T-helper 1 cell treated with Interleukin-12 subunit alpha and Interleukin-12 subunit beta and Interleukin-4 antibody, amounts not matched to agents 30 μg/mL and 1 μg/mL, for 36 hours (primary cell): ENCODE results near the gene DDX10.

Experiments
- H3K27ac Mint-ChIP-seq: one replicate; pipeline ENCODE4 v1.8.0; 2021; ENCODE audit warnings: mild to moderate bottlenecking, mixed read lengths
- H3K27me3 Mint-ChIP-seq: one replicate; pipeline ENCODE4 v1.8.0; 2021; ENCODE audit warnings: low read depth, mixed read lengths
- H3K36me3 Mint-ChIP-seq: one replicate; pipeline ENCODE4 v1.8.0; 2021; ENCODE audit warnings: low read depth, mixed read lengths
- H3K4me1 Mint-ChIP-seq: one replicate; pipeline ENCODE4 v1.8.0; 2021; ENCODE audit warnings: low read depth, mixed read lengths
- H3K4me3 Mint-ChIP-seq: one replicate; pipeline ENCODE4 v1.8.0; 2021; ENCODE audit warnings: mild to moderate bottlenecking, moderate library complexity, mixed read lengths
- H3K9me3 Mint-ChIP-seq: one replicate; pipeline ENCODE4 v1.8.0; 2021; ENCODE audit warnings: mixed read lengths

The DDX10 gene

DNA sequence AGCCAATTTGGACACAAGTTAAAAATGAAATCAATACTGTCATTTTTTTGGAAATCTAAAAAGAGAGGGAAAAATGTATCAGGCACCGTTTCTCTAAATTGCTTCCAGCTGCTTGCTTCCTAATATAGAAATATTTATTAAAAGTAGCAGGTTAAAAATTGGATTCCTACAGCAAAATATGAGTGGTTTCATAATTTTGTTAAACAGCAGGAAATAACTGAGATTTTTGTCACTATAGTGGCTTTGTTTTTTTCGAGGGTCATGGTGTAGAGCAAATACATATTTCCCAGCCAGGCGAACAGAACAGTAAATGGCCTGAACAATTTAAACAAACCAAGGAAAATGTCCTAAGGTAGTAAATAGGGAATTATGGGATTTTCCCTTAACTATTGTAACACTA, 159.7 kb downstream of the DDX10 start:
- Mint-ChIP-seq H3K27me3 (no peaks in the 10 kb centered on the region), H3K9me3 (peaks cover 2% of the 10 kb centered on the region), H3K27ac (no peak overlapping the region), H3K4me1 (no peaks in the 10 kb centered on the region), H3K36me3 (peaks cover 1% of the 10 kb centered on the region), H3K4me3 (no peak overlapping the region)

DNA sequence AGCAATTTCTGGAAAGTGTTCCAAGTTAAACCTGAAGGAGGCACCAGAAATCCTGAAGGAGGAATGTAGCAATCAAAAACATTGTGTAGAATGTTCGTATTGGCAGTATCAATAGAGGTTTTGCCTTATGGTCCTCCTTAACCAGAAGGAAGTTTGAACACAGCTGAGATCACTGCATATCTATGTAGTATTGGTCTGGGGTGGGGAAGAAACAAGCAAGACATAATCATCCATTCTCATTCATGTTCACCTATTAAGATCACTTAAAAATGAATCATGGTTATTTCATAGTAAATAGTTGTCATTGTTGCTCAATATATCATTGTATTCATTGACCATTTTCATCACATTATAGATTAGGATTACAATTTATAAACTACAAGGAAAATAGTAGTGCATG, 160.5 kb downstream of the DDX10 start:
- Mint-ChIP-seq H3K4me3 (no peak overlapping the region), H3K9me3 (peaks cover 9% of the 10 kb centered on the region), H3K27me3 (no peaks in the 10 kb centered on the region), H3K4me1 (peaks cover 7% of the 10 kb centered on the region), H3K36me3 (peaks cover 2% of the 10 kb centered on the region), H3K27ac (no peak overlapping the region)

DNA sequence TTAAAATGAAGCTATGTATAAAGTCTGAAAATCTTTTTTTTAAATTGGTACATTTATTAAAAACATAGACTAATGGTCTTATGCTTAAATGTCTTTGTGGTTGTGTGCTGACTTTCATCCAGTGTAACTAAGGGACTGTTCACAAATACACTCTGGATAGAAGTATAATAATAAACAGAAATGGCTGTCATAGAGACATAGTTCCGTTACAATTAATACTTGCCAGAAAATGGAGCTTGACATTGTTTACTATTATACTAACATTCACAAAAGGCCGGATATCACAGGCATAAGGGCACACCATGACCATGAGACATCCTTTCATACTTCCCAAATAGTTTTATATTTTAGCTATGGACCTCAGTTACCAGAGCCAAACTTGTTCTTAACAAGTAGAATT, 161.3 kb downstream of the DDX10 start:
- no peak overlapping the region for H3K27ac Mint-ChIP-seq
- peaks cover 11% of the 10 kb centered on the region for H3K9me3 Mint-ChIP-seq
- peaks cover 9% of the 10 kb centered on the region for H3K4me1 Mint-ChIP-seq
- H3K4me3 Mint-ChIP-seq, result no peak overlapping the region
- peaks cover 2% of the 10 kb centered on the region for H3K36me3 Mint-ChIP-seq
- no peaks in the 10 kb centered on the region for H3K27me3 Mint-ChIP-seq

DNA sequence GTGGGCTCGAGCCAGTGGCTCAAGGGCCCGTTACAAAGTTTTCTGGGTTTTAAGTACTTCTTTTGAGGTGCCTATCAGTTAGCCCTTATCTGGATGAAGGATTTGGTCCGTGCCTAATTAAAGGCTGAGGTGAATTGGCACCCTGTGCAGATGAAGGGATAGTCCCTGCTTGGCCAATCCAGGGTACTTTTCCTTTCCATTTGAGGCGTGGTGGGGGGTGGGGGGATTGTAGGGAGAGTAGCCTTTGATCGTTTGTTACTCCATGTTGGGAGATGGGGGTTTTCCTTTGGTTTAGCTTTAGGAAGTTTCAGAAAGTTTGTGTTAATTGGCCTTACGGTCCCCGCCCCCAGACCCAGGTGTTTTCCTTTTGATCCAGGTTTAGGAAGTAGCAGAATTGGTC, 170.8 kb downstream of the DDX10 start:
- peaks cover 2% of the 10 kb centered on the region for H3K36me3 Mint-ChIP-seq
- no peaks in the 10 kb centered on the region for H3K9me3 Mint-ChIP-seq
- no peaks in the 10 kb centered on the region for H3K27me3 Mint-ChIP-seq
- no peak overlapping the region for H3K4me3 Mint-ChIP-seq
- peaks cover 10% of the 10 kb centered on the region for H3K4me1 Mint-ChIP-seq
- no peak overlapping the region for H3K27ac Mint-ChIP-seq

DNA sequence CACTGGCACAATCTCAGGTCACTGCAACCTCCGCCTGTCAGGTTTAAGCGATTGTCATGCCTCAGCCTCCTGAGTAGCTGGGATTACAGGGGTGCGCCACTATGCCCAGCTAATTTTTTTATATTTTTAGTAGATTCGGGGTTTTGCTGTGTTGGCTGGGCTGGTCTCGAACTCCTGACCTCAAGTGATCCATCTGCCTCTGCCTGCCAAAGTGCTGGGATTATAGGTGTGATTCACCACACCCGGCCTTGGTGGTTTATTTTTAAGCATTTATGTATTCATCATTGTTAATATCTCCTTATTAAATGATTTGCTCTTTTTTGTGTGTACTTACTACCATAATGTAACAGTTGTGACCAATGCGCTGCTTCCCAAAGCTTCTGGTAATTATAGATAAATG, 171.7 kb downstream of the DDX10 start:
- Mint-ChIP-seq H3K4me1 (peaks cover 18% of the 10 kb centered on the region), H3K27me3 (no peaks in the 10 kb centered on the region), H3K27ac (no peak overlapping the region), H3K9me3 (no peaks in the 10 kb centered on the region), H3K4me3 (no peak overlapping the region), H3K36me3 (peaks cover 4% of the 10 kb centered on the region)

DNA sequence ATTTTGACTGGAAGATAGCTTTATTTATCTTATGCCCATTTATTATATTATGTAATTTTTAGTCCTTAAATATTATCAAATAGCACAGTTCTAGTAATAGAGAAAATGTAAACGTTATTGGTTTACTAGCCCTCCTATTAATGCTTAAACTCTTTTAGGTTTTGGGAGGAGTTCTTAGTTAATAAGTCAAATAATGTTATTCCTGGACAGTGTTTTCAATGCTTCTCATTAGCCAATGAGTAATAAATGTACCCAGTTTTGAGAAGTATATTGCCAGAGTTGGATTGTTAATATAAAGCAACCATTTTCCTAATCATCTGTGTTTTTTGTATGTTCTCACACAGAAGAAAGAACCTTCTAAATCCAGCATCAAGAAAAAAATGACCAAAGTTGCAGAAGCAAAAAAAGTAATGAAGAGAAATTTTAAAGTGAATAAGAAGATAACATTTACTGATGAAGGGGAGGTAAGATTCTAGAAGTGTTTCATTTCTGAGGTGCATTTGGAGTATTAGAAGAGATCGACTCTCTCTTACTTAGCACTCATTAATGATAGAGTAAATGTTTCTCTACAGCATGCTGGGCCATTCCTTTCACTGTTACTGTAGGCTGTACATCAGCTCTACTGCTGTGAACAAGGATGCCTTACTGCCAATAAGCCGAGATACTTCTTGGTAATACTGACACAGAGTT, 173.4 kb downstream of the DDX10 start:
- Mint-ChIP-seq H3K4me3 (no peak overlapping the region), H3K9me3 (no peaks in the 10 kb centered on the region), H3K27ac (no peak overlapping the region), H3K4me1 (peaks cover 18% of the 10 kb centered on the region), H3K36me3 (peaks cover 4% of the 10 kb centered on the region), H3K27me3 (no peaks in the 10 kb centered on the region)

DNA sequence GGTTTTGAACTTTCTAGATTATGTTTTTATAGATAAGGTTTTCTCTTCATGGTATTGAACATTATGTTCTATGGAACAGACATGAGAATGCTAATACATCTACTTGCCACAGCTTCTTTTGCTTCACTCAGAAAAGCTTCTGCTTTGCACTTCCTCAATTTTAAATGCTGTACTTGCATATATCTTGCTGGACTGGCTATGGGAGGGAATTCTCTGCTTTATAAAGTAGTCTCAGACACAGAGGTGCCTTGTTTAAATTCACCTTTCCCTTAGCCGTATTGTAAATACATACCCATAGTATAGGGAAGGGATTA, 173.9 kb downstream of the DDX10 start:
- Mint-ChIP-seq H3K4me3 (no peak overlapping the region), H3K36me3 (peaks cover 4% of the 10 kb centered on the region), H3K27ac (no peak overlapping the region), H3K4me1 (peaks cover 16% of the 10 kb centered on the region), H3K9me3 (no peaks in the 10 kb centered on the region), H3K27me3 (no peaks in the 10 kb centered on the region)

DNA sequence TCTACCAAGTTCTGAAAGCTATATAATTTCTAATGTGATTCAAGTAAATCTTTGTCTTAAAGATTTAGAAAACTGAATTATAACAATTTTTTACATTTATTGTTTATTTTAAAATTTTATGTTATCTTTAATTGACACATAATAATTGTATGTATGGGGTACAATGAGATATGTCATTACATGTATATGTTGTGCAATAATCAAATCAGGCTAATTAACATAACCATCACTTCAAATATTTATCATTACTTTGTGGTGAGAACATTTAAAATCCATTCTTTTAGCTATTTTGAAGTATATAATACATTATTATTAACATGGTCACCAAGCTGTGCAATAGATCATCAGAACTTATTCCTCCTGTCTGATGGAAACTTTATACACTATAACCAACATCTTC, 181.1 kb downstream of the DDX10 start:
- peaks cover 2% of the 10 kb centered on the region for H3K36me3 Mint-ChIP-seq
- H3K27me3 Mint-ChIP-seq, result no peaks in the 10 kb centered on the region
- no peak overlapping the region for H3K27ac Mint-ChIP-seq
- H3K9me3 Mint-ChIP-seq, result no peaks in the 10 kb centered on the region
- peaks cover 5% of the 10 kb centered on the region for H3K4me1 Mint-ChIP-seq
- H3K4me3 Mint-ChIP-seq, result no peak overlapping the region

DNA sequence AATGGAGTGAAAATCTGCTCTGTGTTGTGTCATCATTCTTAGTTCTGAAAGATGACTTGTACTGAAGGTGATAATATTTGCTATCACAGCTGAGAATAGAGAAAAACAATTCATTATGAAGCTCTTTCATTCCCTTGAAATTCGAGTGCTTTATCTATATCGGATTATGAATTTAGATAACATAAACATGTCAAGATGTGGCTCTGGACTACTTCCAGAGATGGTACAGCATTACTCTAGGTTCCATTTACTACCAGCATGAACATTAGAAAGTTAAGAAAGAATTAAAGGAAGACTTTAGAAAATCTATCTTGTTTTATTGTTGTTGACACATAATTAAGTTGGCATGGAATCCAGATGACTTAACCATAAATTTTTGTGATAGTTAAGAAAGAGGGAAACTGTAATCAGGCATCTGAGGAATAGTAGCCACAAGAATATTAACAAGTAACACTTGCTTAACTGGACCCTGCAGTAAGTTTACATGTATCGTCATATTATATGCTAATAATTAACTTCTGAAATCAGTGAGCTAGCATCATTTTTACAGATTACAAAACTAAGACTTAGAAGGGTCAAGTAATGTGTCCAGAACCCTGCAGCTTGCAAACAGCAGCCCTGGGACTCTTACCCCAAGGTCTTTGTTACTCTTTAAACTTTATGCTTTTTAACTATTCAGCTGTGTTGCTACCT, 182.6 kb downstream of the DDX10 start:
- Mint-ChIP-seq H3K4me3 (no peak overlapping the region), H3K27me3 (no peaks in the 10 kb centered on the region), H3K4me1 (no peaks in the 10 kb centered on the region), H3K9me3 (no peaks in the 10 kb centered on the region), H3K36me3 (peaks cover 2% of the 10 kb centered on the region), H3K27ac (no peak overlapping the region)

DNA sequence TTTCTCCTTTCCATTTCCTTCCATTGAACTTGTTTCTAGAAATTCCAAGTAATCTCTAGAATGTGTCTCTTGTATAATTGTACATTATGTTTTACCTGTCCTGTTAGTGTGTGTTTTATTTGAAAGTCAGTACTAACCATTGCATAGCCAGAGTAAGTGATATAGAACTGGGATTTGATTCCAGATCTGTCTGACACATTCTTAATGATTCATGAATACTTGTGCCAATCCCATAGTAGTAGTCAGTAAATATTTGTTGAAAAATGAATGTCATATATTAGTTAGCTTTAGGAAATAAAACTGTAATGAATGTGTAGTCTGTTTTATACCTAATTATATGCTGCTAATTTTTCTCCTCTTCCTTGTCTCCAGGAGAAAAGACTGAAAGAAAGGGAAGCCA, 186.9 kb downstream of the DDX10 start:
- Mint-ChIP-seq H3K27me3 (no peaks in the 10 kb centered on the region), H3K27ac (no peak overlapping the region), H3K4me1 (peaks cover 20% of the 10 kb centered on the region)

DNA sequence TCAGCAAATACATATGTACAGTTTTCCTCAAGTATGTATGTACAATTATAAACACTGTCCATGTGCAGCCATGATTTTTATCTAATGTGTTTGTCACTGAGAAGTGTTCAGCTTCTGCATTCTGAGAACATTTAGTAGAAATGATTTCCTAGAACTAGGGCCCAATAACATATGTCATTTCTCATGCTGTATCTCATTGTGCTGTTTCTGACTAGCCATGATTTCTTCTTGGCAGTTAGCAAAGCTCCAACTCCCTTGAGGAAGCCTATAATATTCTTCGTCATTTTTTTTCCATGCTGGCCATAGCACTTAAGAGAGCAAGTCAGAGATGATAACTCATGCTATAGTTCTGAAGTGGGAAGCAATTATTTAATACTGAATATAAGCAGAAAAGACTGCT, 187.8 kb downstream of the DDX10 start:
- Mint-ChIP-seq H3K27ac (no peak overlapping the region), H3K9me3 (no peaks in the 10 kb centered on the region), H3K4me1 (peaks cover 20% of the 10 kb centered on the region), H3K4me3 (no peak overlapping the region), H3K36me3 (peaks cover 5% of the 10 kb centered on the region), H3K27me3 (no peaks in the 10 kb centered on the region)

More for the DNA sequence above, 186.9 kb downstream of the DDX10 start:
- no peaks in the 10 kb centered on the region for H3K9me3 Mint-ChIP-seq
- peaks cover 5% of the 10 kb centered on the region for H3K36me3 Mint-ChIP-seq
- no peak overlapping the region for H3K4me3 Mint-ChIP-seq

DNA sequence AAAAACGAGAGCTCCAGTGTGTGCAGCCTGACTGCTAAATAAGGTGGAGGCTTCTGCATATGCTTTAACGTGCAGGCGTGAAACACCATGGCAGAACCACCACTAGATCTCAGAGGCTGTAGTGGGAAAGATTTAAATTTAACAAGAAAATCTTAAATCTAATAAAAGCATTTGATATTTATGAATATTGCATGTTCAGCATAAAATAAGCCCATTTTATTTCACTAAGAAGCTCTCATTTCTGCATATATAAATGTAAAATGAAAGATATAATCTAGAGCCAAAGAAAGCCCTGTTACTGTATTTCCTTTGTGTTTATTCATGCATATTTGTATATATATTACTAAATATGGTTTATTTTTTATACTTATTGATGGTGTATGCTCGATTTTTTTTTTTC, 188.3 kb downstream of the DDX10 start:
- H3K9me3 Mint-ChIP-seq, result no peaks in the 10 kb centered on the region
- H3K4me1 Mint-ChIP-seq, result peaks cover 20% of the 10 kb centered on the region
- H3K27ac Mint-ChIP-seq, result no peak overlapping the region
- peaks cover 7% of the 10 kb centered on the region for H3K36me3 Mint-ChIP-seq
- no peak overlapping the region for H3K4me3 Mint-ChIP-seq
- no peaks in the 10 kb centered on the region for H3K27me3 Mint-ChIP-seq

DNA sequence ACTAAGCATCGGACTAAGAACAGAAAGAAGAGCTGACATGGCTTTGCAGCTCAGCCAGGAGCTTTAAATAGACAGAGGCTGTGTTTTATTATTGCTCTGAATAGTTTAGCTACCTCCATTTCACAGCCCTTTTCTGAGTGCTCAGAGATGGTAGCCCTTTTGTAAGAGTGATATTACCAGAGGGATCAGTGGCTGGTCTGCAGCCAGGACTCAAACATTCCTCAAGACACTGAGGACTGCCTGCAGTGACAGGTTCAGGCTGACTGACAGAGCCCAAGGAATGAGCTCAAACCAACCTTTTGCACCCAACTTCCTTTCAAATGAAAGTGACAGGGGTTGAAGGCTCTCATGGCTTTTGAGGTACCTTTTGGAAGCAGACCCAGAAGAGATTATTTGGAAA, 189.0 kb downstream of the DDX10 start:
- peak overlapping the region; percentile 85 for H3K27ac Mint-ChIP-seq
- H3K4me1 Mint-ChIP-seq, result peaks cover 20% of the 10 kb centered on the region
- peaks cover 10% of the 10 kb centered on the region for H3K36me3 Mint-ChIP-seq
- no peaks in the 10 kb centered on the region for H3K27me3 Mint-ChIP-seq
- peak overlapping the region; percentile 77 for H3K4me3 Mint-ChIP-seq
- H3K9me3 Mint-ChIP-seq, result no peaks in the 10 kb centered on the region

DNA sequence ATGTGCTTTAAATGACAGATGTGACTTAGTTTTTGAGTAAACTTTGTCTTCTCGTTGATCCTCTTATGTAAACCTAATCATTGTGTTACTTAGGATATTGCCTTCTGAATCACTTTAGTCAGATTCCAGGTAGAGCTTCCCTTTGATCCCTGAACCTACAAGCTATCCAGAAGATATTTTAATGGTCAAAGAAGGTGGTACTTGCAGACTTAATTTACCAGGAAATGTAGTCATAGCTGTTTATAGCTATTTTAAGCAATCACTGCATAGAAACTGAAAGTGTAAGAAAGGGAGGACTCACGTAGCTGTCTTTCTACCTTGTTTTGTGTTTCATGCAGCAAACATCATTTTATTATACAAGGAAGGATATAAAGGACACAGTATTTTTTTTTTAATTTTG, 189.5 kb downstream of the DDX10 start:
- peaks cover 11% of the 10 kb centered on the region for H3K36me3 Mint-ChIP-seq
- peak overlapping the region; percentile 85 for H3K27ac Mint-ChIP-seq
- H3K27me3 Mint-ChIP-seq, result no peaks in the 10 kb centered on the region
- H3K9me3 Mint-ChIP-seq, result no peaks in the 10 kb centered on the region
- peaks cover 20% of the 10 kb centered on the region for H3K4me1 Mint-ChIP-seq
- peak overlapping the region; percentile 77 for H3K4me3 Mint-ChIP-seq

DNA sequence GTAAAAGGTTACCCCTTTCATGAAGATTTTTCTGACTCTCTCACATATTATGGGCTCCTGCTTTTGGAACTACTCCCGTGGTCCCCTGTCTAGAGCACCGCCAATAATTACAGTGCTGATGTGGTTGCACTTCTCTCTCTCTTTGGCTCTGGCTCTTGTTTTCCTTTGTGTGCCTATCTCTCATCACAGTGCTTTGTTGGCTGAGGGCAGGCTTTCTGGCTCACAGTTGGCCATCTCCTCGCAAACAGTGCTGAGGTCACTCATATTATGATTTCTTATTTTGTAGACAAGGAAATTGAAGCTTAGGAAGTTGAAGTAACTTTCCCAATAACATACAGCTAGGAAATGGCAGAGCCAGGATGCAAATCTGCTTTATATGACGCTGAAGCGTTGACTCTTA, 192.5 kb downstream of the DDX10 start:
- Mint-ChIP-seq H3K36me3 (peaks cover 9% of the 10 kb centered on the region), H3K9me3 (no peaks in the 10 kb centered on the region), H3K4me3 (no peak overlapping the region), H3K4me1 (peaks cover 21% of the 10 kb centered on the region), H3K27ac (no peak overlapping the region), H3K27me3 (no peaks in the 10 kb centered on the region)
